IPS DF 19.7 (cell line): ENCODE data around the gene PGRMC2.
"Not testable (repeated sequence)": the region's sequence is repeated elsewhere in the genome, so short reads cannot be mapped to it uniquely, and the experiment has no call there.

Experiments
- DNase-seq: peaks from one replicate; pipeline ENCODE4 v3.0.0-alpha.2; 2013; ENCODE audit warnings: low read depth, low spot score

PGRMC2 gene

GRCh38 chr4:128267745-128268144 lies 19.9 kb downstream of the PGRMC2 start:
- DNase-seq = no peak

GRCh38 chr4:128267171-128267570 lies 20.4 kb downstream of the PGRMC2 start:
- not testable (repeated sequence) for DNase-seq

- DNase-seq = not testable (repeated sequence)
These were observed 22.1 kb downstream of the PGRMC2 start for GRCh38 chr4:128265550-128265949.

DNA sequence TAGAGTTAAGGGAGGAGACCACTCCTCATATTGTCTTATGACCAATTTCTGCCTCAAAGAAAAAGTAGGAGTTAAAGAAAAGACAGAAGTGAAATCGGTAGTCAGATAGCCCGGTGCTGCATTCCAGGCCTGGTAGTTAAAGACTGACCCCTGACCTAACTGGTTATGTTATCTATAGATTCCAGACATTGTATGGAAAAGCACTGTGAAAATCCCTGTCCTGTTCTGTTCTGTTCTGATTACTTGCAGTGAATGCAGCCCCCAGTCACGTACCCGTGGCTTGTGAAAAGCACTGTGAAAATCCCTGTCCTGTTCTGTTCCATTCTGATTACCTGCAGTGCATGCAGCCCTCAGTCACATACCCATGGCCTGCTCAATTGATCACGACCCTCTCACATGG lies 27.7 kb downstream of the PGRMC2 start:
- not testable (repeated sequence) for DNase-seq

DNA sequence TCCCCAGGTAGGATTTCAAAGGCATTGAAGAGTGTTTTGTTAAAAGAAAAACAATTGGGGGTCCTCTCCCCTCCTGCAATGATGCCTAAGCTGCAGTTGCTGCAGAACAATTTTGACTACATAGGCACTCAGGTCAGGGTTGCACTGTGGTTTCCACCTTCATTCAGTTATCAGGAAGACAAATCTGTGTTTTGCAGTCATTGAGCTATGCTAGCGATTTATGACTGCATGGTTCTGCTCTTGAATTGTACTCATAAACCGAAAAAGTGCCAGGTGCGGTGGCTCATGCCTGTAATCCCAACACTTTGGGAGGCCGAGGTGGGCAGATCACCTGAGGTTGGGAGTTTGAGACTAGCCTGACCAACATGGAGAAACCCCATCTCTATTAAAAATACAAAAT lies 29.4 kb downstream of the PGRMC2 start:
- DNase-seq = not testable (repeated sequence)

DNA sequence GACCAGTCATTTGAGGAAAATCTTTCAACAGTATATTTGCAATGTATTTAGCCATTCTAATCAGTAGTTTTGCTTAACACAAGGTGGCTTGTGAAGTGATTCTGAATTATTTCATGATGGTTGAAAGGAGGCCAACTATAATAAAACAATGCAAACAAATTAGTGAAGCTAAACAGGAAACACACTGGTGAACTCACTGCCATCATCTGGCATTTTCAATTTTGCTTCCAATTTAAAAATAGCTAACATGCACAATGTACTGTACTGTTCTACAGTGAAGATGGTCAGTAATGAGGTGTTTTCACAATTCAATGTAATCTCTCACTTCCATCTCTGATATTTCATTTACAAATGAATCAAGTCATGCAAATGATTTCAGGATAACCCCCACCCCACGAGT lies 31.1 kb downstream of the PGRMC2 start:
- DNase-seq = no peak

DNA sequence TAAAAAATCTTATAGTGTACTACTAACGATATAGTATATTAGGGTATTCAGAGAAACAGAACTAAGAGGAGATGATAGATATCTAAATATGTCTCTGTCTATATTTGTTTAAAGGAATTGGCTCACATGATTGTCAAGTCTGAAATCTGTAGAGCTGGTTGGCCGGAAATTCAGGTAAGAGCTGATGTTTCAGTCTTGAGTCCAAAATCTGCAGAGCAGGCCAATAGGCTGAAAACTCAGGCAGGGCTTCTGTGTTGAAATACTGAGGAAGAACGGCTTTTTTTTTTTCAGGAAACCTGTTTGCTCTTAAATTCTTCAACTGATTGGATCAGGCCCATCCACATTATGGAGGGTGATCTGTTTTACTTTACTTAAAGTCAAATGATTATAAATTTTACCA lies 31.7 kb downstream of the PGRMC2 start:
- no peak for DNase-seq

DNA sequence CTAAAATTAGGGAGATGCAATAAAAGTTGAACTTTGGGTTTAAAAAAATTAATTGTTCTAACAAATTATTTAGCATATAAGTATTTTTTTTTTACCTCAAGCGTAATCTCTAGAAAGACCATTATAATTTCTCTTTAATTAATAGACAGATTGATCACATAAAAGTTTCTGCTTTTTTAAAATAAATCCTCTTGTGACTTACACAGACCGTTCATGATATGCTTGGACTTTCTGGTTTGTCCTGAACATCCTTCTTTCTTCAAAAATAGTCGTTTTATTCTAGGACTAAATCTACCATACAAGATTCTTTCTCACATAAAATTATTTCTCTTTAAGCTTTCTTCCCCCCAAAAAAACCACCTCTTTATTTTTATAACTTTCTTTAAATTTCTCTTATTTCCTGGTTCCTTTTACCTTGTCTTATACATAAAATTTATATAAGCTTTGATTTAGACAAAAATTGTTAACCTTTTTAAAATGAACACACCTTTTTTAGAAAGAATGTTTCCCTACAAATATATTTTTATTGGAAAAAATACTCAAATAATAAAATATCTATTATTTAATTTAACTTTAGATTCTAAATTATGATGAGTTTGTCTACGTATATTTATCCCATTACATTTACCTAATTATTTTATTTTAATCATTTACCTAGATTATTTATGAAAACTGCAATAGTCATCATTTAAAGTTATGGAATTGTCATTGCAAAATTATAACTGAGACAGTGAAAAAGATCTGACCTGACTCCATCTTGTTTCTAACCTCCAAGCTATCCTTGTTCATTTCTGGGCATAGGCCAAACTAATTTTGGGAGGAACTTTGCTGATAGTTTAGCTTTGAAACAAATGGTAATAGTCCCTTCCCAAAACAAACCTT lies 37.6 kb downstream of the PGRMC2 start:
- DNase-seq = no peak

DNA sequence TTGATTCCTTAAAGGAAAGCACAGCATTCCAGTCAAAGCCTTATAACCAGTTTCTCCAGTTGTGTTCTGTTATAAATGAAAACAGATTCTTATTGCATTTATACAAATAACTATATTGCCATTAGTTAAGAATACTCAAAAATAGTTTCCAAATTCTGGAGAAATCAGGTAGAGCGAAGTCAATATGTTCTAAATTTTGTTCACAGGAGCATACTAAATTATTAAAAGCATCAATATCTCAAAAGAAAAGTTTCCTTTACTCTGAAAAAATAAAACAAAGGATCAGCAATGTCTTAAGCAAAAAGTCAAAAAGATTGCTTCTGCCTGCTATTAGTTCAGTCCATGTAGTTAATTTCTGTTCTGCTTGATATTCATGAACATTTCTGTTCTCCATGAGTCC lies 39.7 kb downstream of the PGRMC2 start:
- DNase-seq = no peak

DNA sequence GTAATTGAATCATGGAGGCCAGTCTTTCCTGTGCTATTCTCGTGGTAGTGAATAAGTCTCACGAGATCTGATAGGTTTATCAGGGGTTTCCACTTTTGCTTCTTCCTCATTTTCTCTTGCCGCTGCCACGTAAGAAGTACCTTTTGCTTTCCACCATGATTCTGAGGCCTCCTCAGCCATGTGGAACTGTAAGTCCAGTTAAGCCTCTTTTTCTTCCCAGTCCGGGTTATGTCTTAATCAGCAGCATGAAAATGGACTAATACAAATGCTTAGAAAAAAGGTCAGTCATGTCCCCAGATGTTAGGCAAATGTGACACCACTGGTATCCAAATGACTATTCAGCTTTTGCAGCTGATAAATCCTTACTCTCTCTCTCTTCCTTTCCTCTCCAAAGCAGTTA lies 42.2 kb downstream of the PGRMC2 start:
- not testable (repeated sequence) for DNase-seq

GRCh38 chr4:128244379-128244778 lies 43.2 kb downstream of the PGRMC2 start:
- DNase-seq = no peak

- no peak for DNase-seq
These were observed 45.0 kb downstream of the PGRMC2 start for GRCh38 chr4:128242601-128243000.

GRCh38 chr4:128241981-128242380 lies 45.6 kb downstream of the PGRMC2 start:
- DNase-seq = no peak

- no peak for DNase-seq
These were observed 46.1 kb downstream of the PGRMC2 start for GRCh38 chr4:128241425-128241913.

DNA sequence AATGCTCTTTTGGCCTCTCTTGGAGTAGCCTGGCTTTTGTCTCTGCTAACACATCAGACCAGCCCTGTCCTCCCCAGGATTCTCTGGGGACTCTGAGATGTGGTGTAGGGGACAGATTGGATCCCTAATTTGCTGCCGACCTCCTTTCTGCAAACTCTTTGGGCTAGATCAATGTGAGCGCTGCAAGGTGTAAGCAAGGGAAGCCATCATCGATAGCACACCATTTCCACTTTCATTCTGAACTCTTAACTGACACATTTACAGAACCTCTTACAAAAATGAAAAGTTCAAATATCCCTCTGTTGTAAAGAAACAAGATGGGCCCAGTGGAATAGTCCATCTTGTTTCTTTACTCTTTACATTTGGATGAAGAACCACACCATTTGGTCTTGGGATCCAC lies 46.6 kb downstream of the PGRMC2 start:
- no peak for DNase-seq

DNA sequence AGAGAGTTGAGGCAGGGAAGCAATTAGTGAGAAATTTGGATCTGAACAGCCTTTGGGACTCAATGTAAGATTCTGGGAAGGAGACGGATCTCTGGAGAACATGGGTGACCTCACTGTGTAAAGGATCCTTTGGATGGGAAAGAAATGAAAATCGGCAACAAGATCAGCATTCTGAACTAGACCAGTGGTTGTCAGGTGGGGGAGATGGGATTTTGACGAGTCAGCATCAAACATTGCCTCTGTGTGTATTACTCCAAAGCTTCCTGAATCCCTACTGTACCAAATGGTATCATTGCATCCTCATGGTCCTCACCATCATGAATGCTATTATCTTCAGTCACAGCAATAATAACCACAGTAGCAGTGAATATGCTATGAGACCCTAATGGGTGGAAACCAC lies 52.8 kb downstream of the PGRMC2 start:
- no peak for DNase-seq

GRCh38 chr4:128232719-128233118 lies 54.9 kb downstream of the PGRMC2 start:
- DNase-seq = no peak

DNA sequence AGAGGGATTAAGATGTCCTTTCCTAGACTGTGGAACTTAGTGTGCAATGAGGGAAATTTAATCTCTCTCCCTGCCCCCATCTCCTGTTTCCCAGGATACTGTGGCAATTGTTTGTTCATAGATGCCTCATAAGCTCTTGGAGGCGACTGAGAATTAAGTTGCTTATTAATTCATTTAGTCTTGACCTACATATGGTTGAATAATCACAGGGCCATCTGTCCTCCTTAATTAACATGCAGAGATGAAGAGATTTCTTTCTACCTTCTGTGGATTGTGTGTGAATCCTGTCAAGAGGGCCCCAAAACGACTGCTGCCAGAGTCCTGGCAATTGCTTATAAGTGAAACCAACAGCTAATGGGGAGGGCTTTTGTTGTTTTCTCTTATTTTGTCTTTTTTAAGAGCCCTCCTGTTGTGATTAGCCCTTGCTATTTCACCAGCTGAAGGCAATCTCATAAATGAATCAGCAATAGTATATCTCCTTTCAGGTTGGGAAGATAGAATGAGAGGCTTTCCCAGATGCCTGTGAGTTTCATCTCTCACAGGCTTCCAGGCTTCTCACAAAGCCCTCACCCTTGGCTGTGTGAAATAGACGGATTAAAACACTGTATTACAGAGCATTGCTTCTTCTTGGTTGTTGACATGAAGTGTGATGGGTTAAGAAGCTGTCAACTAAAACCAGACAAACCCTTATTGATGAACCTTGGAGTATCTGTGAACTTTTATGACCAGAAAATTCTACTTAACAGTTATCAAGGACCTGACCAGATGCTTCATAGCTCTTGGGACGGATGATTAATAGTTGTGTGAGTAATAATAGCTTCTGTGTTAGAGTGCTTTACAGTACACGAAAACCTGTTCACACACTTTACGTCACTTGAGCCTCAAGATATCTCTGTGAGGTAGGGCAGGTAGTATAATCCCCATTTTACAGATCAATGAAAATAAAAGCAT lies 58.5 kb downstream of the PGRMC2 start:
- no peak for DNase-seq

DNA sequence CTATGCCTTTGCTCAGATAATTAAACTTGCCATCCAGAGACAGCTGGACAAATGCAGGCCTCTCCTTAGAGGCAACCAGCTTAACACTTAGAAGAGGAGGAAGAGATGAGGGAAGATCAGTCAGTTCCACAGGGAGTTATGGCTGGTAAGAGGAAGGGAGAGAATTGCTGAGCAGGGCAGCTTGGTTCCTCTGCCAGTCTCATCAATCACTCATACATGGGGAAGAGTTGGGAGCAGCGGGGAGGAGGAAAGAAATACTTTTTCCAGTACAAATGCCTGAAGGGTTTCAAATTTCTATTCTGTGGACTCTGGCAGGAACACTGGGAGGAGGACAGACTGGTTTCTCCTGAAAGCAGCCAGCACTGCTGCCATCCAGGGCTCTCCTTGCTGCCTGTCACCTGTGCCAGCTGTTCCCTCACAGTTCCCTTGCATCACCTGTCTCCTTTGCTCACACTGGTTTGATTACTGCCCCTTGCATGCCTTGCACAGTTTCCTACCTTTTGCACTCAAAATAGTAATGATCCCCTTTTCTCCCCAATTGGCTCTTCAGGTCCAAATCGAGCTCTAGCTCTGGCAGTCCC lies 59.5 kb downstream of the PGRMC2 start:
- no peak for DNase-seq

- DNase-seq = no peak
These were observed 62.5 kb downstream of the PGRMC2 start for GRCh38 chr4:128225148-128225547.

DNA sequence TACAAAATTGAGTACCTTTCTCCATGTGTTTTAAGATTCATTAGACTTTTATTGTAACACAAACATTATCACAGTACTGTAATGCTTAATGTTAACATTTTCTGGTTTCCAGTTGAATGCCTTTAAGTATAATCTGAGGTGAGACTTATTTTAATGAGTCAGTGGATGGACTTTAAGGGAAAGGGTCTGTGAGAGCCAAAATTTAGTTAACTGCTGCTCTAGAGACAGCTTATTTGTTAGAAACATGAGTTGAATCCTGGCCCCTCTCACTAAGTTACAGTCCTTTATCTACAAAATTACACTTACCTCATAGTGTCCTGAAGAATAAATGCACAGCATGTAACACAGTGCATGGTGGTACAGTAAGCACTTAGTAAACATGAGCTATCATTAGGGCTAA lies 66.0 kb downstream of the PGRMC2 start:
- DNase-seq = no peak
